GM12891 (cell line): ENCODE measurements around the gene STK10.

ENCODE experiments used
- PAX5 ChIP-seq: IDR thresholded peaks from 2 replicates; pipeline ENCODE4 v1.6.1; 2011; ENCODE audit warnings: low read length, moderate library complexity, mild to moderate bottlenecking; ENCODE audit not compliant: insufficient read depth, severe bottlenecking
- POLR2A ChIP-seq: IDR thresholded peaks from 2 replicates; pipeline ENCODE4 v1.6.1; 2011; ENCODE audit warnings: low read depth, low read length, control low read depth
- POLR2AphosphoS5 ChIP-seq: IDR thresholded peaks from 2 replicates; pipeline ENCODE4 v1.6.1; 2011; ENCODE audit warnings: low read depth, low read length, control low read depth
- POU2F2 ChIP-seq: IDR thresholded peaks from 2 replicates; pipeline ENCODE4 v1.6.1; 2011; ENCODE audit warnings: low read depth, mild to moderate bottlenecking, control low read depth, low read length, moderate library complexity
- SPI1 ChIP-seq: IDR thresholded peaks from 2 replicates; pipeline ENCODE4 v1.6.1; 2011; ENCODE audit warnings: low read depth, low read length, control low read depth
- TAF1 ChIP-seq: IDR thresholded peaks from 2 replicates; pipeline ENCODE4 v1.6.1; 2011; ENCODE audit warnings: low read depth, low read length, control low read depth

DNA sequence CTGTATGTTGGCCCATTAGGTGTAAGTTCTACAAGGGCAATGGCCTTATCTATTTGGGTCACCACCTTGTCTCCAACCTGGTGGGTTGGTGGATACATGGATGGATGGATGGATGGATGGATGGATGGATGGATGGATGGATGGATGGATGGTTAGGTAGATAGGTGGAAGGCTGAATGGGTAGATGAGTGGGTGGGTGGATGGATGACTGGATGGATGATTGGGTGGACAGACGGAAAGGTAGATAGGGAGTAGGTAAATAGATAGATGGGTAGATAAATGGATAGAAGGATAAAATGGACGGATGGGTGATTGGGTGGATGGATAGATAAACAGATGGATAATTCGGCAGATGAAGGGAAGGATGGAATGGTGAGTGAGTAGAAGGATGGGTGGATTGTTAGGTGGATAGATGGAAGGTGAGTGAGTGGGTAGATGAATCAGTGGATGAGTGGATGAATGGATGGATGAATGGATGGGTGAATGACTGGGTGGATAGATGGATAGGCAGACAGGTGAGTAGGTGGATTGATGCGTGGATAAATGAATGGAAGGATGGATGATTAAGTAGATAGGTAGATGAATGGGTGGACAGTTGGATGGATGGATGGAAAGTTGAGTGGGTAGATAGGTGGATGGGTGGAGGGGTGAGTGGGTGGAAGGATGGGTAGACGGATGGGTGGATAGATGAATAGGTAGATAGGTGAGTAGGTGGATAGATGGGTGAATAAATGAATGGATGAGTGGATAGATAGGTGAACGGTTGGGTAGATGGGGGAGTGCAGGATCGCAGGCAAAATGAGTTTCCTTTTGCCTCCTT, 98.5 kb downstream of the STK10 start:
- TF ChIP-seq POLR2A = no peak
- no peak for TF ChIP-seq TAF1
- TF ChIP-seq POLR2AphosphoS5 = no peak
- TF ChIP-seq POU2F2 = no peak
- TF ChIP-seq SPI1 = no peak
- TF ChIP-seq PAX5 = no peak
